HG02623 (cell line): Measurements from ENCODE around the gene OR5H6.
"Not testable (repeated sequence)": the region's sequence is repeated elsewhere in the genome, so short reads cannot be mapped to it uniquely, and the experiment has no call there.

Source experiments
- ATAC-seq: cut with Tn5 transposase; IDR thresholded peaks from one replicate; pipeline ENCODE4 v1.9.1; 2021; ENCODE audit warnings: moderate library complexity; ENCODE audit not compliant: unreplicated experiment

Gene OR5H6

GRCh38 chr3:98263944-98264343 is at the start of gene OR5H6:
Gene OR5H6 (plus strand): TSS chr3:98264244. CDS start chr3:98264333, 89 bp downstream.
- ATAC-seq, result no peak

GRCh38 chr3:98215051-98215450 is 49.0 kb upstream of the OR5H6 start:
- ATAC-seq, result no peak

DNA sequence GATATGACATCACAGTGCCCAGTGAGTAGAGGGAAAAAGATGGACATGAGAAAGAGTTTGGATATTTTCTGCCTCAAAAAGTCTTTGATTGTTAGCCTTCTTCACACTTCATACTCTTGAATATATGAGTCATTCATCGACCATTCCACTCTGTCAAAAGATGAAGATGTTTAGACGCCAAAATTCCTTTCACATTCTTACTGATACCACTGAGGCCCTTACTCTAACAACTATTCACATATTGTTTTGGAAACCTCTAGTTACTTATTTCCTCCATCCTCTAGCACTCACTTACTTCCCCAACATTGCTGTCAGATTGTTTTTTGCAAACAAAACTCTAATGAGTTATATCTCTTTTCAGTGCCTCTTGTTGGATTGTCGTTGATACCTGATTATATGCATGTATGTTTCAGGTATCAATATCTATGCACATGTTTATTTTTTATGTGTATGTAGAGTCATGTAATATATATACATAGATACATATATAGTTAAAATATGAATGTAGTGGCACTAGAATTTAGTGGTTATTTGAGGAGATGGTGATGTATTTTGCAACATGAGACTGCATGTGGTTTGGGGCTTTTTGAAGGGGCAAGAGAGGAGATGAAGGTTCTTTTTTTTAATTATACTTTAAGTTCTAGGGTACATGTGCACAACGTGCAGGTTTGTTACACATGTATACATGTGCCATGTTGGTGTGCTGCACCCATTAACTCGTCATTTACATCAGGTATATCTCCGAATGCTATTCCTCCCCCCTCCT is 40.0 kb upstream of the OR5H6 start:
- no peak for ATAC-seq

- no peak for ATAC-seq
Observed at GRCh38 chr3:98232489-98232888, 31.6 kb upstream of the OR5H6 start.

- no peak for ATAC-seq
Observed at GRCh38 chr3:98233468-98233867, 30.6 kb upstream of the OR5H6 start.

DNA sequence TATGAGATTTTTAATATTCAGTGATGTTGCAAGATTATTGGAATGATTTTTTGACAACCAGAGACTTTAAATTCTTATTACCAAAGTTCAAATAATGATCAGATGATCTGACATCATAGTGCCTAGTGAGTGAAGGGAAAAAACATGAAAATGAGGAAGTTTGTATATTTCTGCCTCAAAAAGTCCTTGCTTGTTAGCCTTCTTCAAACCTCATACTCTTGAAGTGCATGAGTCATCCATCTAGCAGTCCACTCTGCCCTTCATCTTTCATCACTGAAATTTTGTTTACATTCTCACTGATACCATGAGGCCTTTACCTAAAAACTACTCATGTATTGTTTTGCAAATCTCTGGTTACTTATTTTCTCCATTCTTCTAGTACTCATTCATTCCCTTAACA is 23.9 kb upstream of the OR5H6 start:
- no peak for ATAC-seq

- no peak for ATAC-seq
Observed at GRCh38 chr3:98242155-98242554, 21.9 kb upstream of the OR5H6 start.

GRCh38 chr3:98243843-98244242 is 20.2 kb upstream of the OR5H6 start:
- no peak for ATAC-seq

DNA sequence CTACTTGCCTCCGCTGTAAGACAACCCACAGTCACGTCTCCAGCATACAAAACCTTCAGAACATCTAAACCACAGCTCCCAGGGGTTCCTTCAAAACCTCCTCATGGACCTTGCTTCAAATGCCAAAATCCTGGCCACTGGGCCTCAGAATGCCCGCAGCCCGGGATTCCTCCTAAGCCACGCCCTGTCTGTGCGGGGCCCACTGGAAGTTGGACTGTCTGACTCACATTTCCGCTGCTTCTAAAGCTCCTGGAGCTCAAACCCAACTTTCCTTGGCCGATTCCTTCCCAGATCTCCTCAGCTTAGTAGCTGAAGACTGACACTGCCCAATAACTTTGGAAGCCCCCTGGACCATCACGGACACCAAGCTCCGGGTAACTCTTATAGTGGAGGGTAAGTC is 17.9 kb upstream of the OR5H6 start:
- ATAC-seq, result no peak

GRCh38 chr3:98256026-98256425 is 8.0 kb upstream of the OR5H6 start:
- not testable (repeated sequence) for ATAC-seq

GRCh38 chr3:98259707-98260106 is 4.3 kb upstream of the OR5H6 start:
- no peak for ATAC-seq

GRCh38 chr3:98262046-98262445 is 2.0 kb upstream of the OR5H6 start:
- ATAC-seq, result no peak

- ATAC-seq, result no peak
Observed at GRCh38 chr3:98269846-98270245, 5.8 kb downstream of the OR5H6 start.

GRCh38 chr3:98272126-98272525 is 8.1 kb downstream of the OR5H6 start:
- no peak for ATAC-seq

GRCh38 chr3:98274914-98275313 is 10.9 kb downstream of the OR5H6 start:
- ATAC-seq, result no peak

DNA sequence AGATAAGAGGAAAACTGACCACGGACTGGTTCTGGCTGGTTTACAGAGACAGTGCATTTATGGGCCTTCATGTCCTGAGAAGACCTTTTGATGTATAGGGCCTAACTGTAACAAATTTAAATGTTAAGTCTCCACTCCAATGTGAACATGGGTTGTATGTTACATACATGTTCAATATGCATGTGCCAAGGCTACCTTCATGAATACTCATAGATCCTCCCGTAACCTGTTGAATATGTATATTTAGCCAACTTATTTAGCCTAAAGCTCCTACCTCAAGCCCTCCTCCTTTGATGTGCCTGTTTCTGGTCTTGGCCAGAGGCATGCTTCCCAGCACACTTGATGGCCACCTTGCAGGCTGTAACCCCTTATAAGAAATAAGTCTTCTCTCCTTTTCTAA is 18.2 kb downstream of the OR5H6 start, which contains the start of gene OR5H2:
TSS of gene OR5H2 (plus strand) at position 301 of the 400 bp plus-strand sequence. CDS start 398 bp downstream, outside the sequence.
- ATAC-seq, result no peak

DNA sequence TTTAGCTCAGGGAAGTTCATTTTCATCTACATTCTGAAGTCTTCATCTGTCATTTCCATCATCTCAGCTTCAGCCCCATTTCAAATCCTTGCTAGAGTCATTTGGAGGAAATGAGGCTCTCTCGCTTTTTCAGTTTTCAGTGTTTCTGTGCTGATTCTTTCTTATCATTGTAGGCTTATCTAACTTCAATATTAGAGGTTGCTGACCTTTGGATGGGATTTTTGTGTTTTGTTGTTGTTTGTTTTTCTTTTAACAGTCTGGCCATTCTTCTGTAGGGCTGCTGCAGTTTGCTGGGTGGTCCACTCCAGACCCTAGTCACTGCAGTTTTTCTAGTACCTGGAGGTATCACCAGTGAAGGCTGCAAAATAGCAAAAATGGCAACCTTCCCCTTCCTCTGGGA is 26.9 kb downstream of the OR5H6 start:
- no peak for ATAC-seq

DNA sequence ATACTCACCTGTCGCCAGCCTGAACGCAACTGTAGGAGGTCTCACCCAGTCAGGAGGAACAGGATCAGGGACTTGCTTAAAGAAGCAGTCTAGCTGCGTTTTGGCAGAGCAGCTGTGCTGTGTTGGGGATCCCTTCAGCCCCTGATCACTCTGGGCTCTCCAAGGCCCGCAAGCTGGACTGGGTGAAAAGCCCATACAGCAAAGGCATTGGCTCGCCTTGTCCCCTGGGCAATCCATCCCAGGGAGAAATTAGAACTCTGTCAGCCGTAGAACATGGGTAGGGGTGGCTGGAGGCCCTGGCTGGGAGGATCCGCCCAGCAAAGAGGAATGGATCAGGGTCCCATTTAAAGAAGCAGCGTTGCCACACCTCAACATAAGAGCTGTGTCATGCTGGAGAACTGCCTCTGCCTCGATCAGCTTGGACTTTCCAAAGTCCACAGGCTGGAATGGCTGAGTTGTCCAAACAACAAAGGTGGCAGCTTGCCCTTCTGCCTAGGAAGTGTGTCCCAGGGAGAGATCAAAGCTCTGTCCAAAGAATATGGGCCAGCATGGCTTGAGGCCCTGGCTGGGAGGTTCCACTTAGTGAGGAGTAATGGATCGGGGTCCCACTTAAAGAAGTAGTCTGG is 27.4 kb downstream of the OR5H6 start:
- ATAC-seq, result no peak
